Measurements from ENCODE around the gene IFI6. TPM values are rescaled to one million over a fixed set of nuclear protein-coding genes. Genes with fewer than 3 reads are reported as not detected.

IFI6 gene
- total and polyA plus RNA-seq, 2 experiments from 2014 or later: 31.9 to 50.2 TPM

DNA sequence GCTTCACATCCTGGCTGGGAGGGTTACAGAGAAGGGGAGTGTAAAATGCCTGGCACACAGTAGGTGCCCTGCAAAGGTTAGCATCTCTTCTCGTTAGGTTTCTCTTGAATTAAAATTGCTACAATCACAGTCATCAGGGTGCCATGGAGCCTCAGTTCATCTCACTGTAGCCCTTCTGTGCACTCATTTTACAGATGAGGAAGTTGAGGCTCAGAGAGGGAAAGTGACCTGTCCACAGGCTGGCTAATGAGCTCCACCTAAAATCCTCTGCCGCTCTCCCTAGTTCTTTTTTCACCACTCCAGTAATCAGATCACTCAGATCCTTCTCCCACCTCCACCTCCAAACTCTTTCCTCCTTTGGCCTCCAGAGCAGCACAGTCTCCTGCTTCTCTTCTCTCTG lies 54.6 kb downstream of the IFI6 start:
- no peaks in the 10 kb centered on the region for H3K4me1 ChIP-seq (ENCODE audit: insufficient read depth)
- H3K4me3 ChIP-seq: no peak overlapping the region
- no peak overlapping the region for H3K4me2 ChIP-seq (ENCODE audit: unreplicated experiment)
- DNase-seq: no peak
- no peak overlapping the region for H3K9ac ChIP-seq
- no peaks in the 10 kb centered on the region for H3K79me2 ChIP-seq (ENCODE audit: insufficient read depth)
- 79 to 82% methylated on average over 2 of the region's 2 CpGs for WGBS, 2 experiments (ENCODE audit: low coverage in 1 of 2, low lambda C conversion rate in 2 of 2, missing lambda C conversion rate in 2 of 2)
- in situ Hi-C loops (cut with MboI): loop anchor here (25.0 kb wide), 2 partner anchors 205 to 505 kb away; no protein-coding TSS in a partner anchor
- H3K27ac ChIP-seq: no peak overlapping the region
- no peaks in the 10 kb centered on the region for H4K20me1 ChIP-seq (ENCODE audit: insufficient read depth)
- no peaks in the 10 kb centered on the region for H3K27me3 ChIP-seq (replicated peaks; ENCODE audit: insufficient read depth)
- no peak overlapping the region for H2AFZ ChIP-seq
- H3K9me2 ChIP-seq (ENCODE audit: insufficient read depth): no peaks in the 10 kb centered on the region
- TF ChIP-seq EZH2 (IDR thresholded peaks at IDR 0.05; ENCODE audit: insufficient read depth, poor library complexity, severe bottlenecking) (no peak), EZH2phosphoT487 (IDR thresholded peaks at IDR 0.05; ENCODE audit: insufficient read depth, low read depth) (no peak)
- no peaks in the 10 kb centered on the region for H3K9me3 ChIP-seq (ENCODE audit: low read depth)
- H3F3A ChIP-seq (ENCODE audit: insufficient read depth): no peaks in the 10 kb centered on the region
- no peaks in the 10 kb centered on the region for H3K36me3 ChIP-seq (ENCODE audit: low read depth)

- Histone ChIP-seq H3K4me2 (ENCODE audit: unreplicated experiment) (no peak overlapping the region), H3K4me1 (ENCODE audit: insufficient read depth) (no peaks in the 10 kb centered on the region), H2AFZ (no peak overlapping the region), H3K9ac (no peak overlapping the region), H3F3A (ENCODE audit: insufficient read depth) (no peaks in the 10 kb centered on the region), H3K36me3 (ENCODE audit: low read depth) (no peaks in the 10 kb centered on the region), H4K20me1 (ENCODE audit: insufficient read depth) (no peaks in the 10 kb centered on the region), H3K27ac (no peak overlapping the region), H3K4me3 (no peak overlapping the region), H3K79me2 (ENCODE audit: insufficient read depth) (no peaks in the 10 kb centered on the region), H3K9me2 (ENCODE audit: insufficient read depth) (no peaks in the 10 kb centered on the region), H3K27me3 (replicated peaks; ENCODE audit: insufficient read depth) (no peaks in the 10 kb centered on the region), H3K9me3 (ENCODE audit: low read depth) (no peaks in the 10 kb centered on the region)
- in situ Hi-C loops (cut with MboI): loop anchor here (25.0 kb wide), 2 partner anchors 204 to 504 kb away; no protein-coding TSS in a partner anchor
- 83 to 92% methylated on average over 2 of the region's 2 CpGs for WGBS, 2 experiments (ENCODE audit: low coverage in 1 of 2, low lambda C conversion rate in 2 of 2, missing lambda C conversion rate in 2 of 2)
- TF ChIP-seq EZH2 (IDR thresholded peaks at IDR 0.05; ENCODE audit: insufficient read depth, poor library complexity, severe bottlenecking): no peak
- DNase-seq: peak; percentile 23
These were observed 55.6 kb downstream of the IFI6 start for GRCh38 chr1:27616441-27616840.

Small RNA genes lying within 50 kb of the gene (small RNA-seq; reads per million reads assigned to genes)
- gene AL031729.1 (ENCODE audit: low read depth, low replicate concordance) (not detected), gene RNU6-424P (ENCODE audit: low read depth, low replicate concordance) (not detected), gene RNU6-949P (ENCODE audit: low read depth, low replicate concordance) (not detected)

Other genes with a start within 250 kb of the IFI6 start
- gene WASF2, start 182.0 kb downstream of the IFI6 start, total RNA-seq (2014; rRNA removed; shearing (Covaris generic)): 18.6 and 19.3 TPM in 2 replicates
- 117 and 118 TPM in 2 replicates for gene WASF2, start 182.0 kb downstream of the IFI6 start, polyA plus RNA-seq (2016; fragmentation: Nextera tagmentation; extraction: Ambion mirVana)
- 5.3 and 5.8 TPM in 2 replicates for gene AHDC1, start 68.0 kb downstream of the IFI6 start, total RNA-seq (2014; rRNA removed; shearing (Covaris generic))
- gene AHDC1, start 68.0 kb downstream of the IFI6 start, polyA plus RNA-seq (2016; fragmentation: Nextera tagmentation; extraction: Ambion mirVana): 3.9 and 4.5 TPM in 2 replicates
- not detected in 2 replicates for gene FGR, start 37.0 kb downstream of the IFI6 start, total RNA-seq (2014; rRNA removed; shearing (Covaris generic))
- not detected in 2 replicates for gene FGR, start 37.0 kb downstream of the IFI6 start, polyA plus RNA-seq (2016; fragmentation: Nextera tagmentation; extraction: Ambion mirVana)
- 10.2 and 15.3 TPM in 2 replicates for gene FAM76A, start 53.8 kb upstream of the IFI6 start, total RNA-seq (2014; rRNA removed; shearing (Covaris generic))
- gene FAM76A, start 53.8 kb upstream of the IFI6 start, polyA plus RNA-seq (2016; fragmentation: Nextera tagmentation; extraction: Ambion mirVana): 6.2 and 6.9 TPM in 2 replicates
- 86.7 and 97.1 TPM in 2 replicates for gene STX12, start 101.0 kb upstream of the IFI6 start, total RNA-seq (2014; rRNA removed; shearing (Covaris generic))
- 56.6 and 57.1 TPM in 2 replicates for gene STX12, start 101.0 kb upstream of the IFI6 start, polyA plus RNA-seq (2016; fragmentation: Nextera tagmentation; extraction: Ambion mirVana)
- 36.4 and 48.3 TPM in 2 replicates for gene PPP1R8, start 158.6 kb upstream of the IFI6 start, total RNA-seq (2014; rRNA removed; shearing (Covaris generic))
- 7.4 and 7.7 TPM in 2 replicates for gene PPP1R8, start 158.6 kb upstream of the IFI6 start, polyA plus RNA-seq (2016; fragmentation: Nextera tagmentation; extraction: Ambion mirVana)
- gene THEMIS2, start 200.4 kb upstream of the IFI6 start, total RNA-seq (2014; rRNA removed; shearing (Covaris generic)): 3.3 and 4.4 TPM in 2 replicates
- gene THEMIS2, start 200.4 kb upstream of the IFI6 start, polyA plus RNA-seq (2016; fragmentation: Nextera tagmentation; extraction: Ambion mirVana): 4.5 and 4.7 TPM in 2 replicates
- gene RPA2, start 242.4 kb upstream of the IFI6 start, total RNA-seq (2014; rRNA removed; shearing (Covaris generic)): 32.0 and 39.1 TPM in 2 replicates
- gene RPA2, start 242.4 kb upstream of the IFI6 start, polyA plus RNA-seq (2016; fragmentation: Nextera tagmentation; extraction: Ambion mirVana): 42.7 and 46.5 TPM in 2 replicates